Effector memory CD8-positive, alpha-beta T cell (primary cell): ENCODE data around the gene SLC5A1.

ENCODE experiments used
- ATAC-seq: fragments of 150-1000 bp; cut with Tn5 transposase; replicated peaks from 2 replicates; pipeline ENCODE4 v1.10.0; 2021; ENCODE audit warnings: mild to moderate bottlenecking, moderate library complexity
- DNase-seq, 3 experiments: peaks; one replicate each; pipeline ENCODE4 v3.0.0; 2021
- H3K27ac Mint-ChIP-seq, 2 donors: one replicate each; pipeline ENCODE4 v1.8.0; 2022; ENCODE audit warnings: mild to moderate bottlenecking in 2 of 2, mixed read lengths in 2 of 2, moderate library complexity in 2 of 2
- H3K27me3 Mint-ChIP-seq, 2 donors: one replicate each; pipeline ENCODE4 v1.8.0; 2022; ENCODE audit warnings: mixed read lengths in 2 of 2
- H3K36me3 Mint-ChIP-seq: one replicate; pipeline ENCODE4 v1.8.0; 2022; ENCODE audit warnings: mild to moderate bottlenecking, moderate library complexity, mixed read lengths; ENCODE audit not compliant: insufficient read depth
- H3K4me1 Mint-ChIP-seq, 2 donors: one replicate each; pipeline ENCODE4 v1.8.0; 2022; ENCODE audit warnings: low read depth in 2 of 2, mixed read lengths in 2 of 2
- H3K4me3 Mint-ChIP-seq, 2 donors: one replicate each; pipeline ENCODE4 v1.8.0; 2022; ENCODE audit warnings: mild to moderate bottlenecking in 2 of 2, mixed read lengths in 2 of 2, moderate library complexity in 2 of 2
- H3K9me3 Mint-ChIP-seq, 2 donors: one replicate each; pipeline ENCODE4 v1.8.0; 2022; ENCODE audit warnings: mixed read lengths in 2 of 2

SLC5A1 gene

DNA sequence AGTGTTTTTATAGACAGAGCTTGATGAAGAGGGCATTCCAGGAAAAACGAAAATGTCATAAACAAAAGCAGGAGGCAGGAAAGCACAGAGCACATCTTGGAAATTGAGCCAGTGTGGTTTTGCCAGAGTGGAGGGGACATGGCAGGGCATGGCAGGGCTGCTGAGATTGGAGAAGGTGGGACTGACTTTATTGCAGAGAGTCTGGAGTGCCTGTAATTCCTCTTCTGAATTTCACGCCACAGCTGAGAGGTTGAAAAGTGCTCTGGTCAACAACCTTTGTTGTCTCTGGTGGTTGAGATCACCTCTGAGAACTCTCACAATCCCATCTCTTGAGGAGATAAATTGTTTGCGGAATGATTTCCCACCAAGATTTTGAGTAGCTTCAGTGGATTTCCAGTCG lies 16.4 kb downstream of the SLC5A1 start:
- peaks cover 28 to 53% of the 10 kb centered on the region in 2 donors for H3K27me3 Mint-ChIP-seq
- no peak for ATAC-seq
- H3K4me3 Mint-ChIP-seq: no peak overlapping the region
- no peaks in the 10 kb centered on the region for H3K36me3 Mint-ChIP-seq
- DNase-seq: no peak
- no peaks in the 10 kb centered on the region for H3K4me1 Mint-ChIP-seq
- H3K27ac Mint-ChIP-seq: no peak overlapping the region
- H3K9me3 Mint-ChIP-seq: peaks cover 0 to 2% of the 10 kb centered on the region in 2 donors

- H3K27me3 Mint-ChIP-seq: peaks cover 46 to 74% of the 10 kb centered on the region in 2 donors
These were observed 20.6 kb downstream of the SLC5A1 start for GRCh38 chr22:32063701-32064100.

DNA sequence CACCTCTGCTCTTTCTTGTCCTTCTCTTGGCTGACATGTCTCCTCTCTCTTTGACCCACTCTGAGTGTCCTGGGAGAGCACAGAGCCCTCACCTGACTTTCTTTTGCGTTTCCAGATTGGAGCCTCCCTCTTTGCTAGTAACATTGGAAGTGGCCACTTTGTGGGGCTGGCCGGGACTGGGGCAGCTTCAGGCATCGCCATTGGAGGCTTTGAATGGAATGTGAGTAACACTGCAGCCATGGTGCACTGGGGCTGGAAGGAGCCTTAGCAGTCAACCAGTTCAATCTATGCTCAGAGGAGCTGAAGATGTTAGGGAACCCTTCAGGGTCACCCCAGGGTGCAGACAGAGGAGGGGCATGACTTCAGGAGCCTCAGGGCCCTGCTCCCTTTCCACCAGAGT lies 23.8 kb downstream of the SLC5A1 start:
- no peak overlapping the region for H3K27ac Mint-ChIP-seq
- H3K4me1 Mint-ChIP-seq: no peaks in the 10 kb centered on the region
- peaks cover 40 to 56% of the 10 kb centered on the region in 2 donors for H3K27me3 Mint-ChIP-seq

More at GRCh38 chr22:32063701-32064100, 20.6 kb downstream of the SLC5A1 start:
- Mint-ChIP-seq H3K36me3 (no peaks in the 10 kb centered on the region), H3K9me3 (peaks cover 0 to 2% of the 10 kb centered on the region in 2 donors), H3K27ac (no peak overlapping the region), H3K4me1 (no peaks in the 10 kb centered on the region), H3K4me3 (no peak overlapping the region)
- DNase-seq: no peak
- no peak for ATAC-seq

GRCh38 chr22:32067613-32068012 lies 24.6 kb downstream of the SLC5A1 start:
- ATAC-seq: no peak
- H3K27me3 Mint-ChIP-seq: peaks cover 40 to 56% of the 10 kb centered on the region in 2 donors
- H3K4me3 Mint-ChIP-seq: no peak overlapping the region
- H3K36me3 Mint-ChIP-seq: no peaks in the 10 kb centered on the region
- no peak for DNase-seq
- H3K27ac Mint-ChIP-seq: no peak overlapping the region
- no peaks in the 10 kb centered on the region for H3K9me3 Mint-ChIP-seq
- no peaks in the 10 kb centered on the region for H3K4me1 Mint-ChIP-seq

More for the DNA sequence above, 23.8 kb downstream of the SLC5A1 start:
- ATAC-seq (no peak), DNase-seq (no peak)
- Mint-ChIP-seq H3K4me3 (no peak overlapping the region), H3K36me3 (no peaks in the 10 kb centered on the region), H3K9me3 (peaks cover 0 to 2% of the 10 kb centered on the region in 2 donors)

DNA sequence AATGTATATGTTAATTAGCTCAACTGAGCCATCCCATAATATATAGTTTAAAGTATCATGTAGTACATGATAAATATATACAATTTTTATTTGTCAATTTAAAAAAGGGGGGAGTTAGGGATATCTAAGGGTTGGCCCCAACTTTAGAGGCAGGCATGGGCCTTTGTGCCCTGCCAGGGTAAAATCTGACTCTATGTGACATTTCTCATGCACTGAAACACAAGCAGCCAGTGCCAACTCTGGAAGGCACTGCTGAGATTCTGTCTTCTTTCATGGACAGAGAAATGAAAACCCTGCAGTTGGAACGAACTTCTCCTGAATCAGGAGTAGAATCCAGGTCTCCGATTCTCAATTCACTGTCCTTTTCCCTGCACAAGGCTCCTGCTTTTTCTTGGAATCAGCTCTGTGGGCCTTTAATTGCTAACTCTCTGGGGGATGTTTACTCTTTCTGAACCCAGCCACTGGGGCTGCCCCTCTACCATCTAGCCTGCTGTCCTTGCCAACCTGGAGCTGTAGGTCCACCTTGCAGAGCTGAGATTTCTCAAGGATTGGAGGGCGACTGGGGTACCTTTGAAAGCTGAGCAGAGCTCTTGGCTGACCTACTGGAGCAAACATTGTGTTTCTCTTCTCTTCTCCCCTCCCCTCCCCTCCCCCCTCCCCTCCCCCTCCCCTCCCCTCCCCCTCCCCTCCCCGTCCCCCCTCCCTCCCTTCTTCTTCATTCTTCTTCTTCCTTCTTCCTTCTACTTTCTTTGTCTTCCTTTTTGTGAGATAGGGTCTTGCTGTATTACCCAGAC lies 26.7 kb downstream of the SLC5A1 start:
- no peak for ATAC-seq
- H3K36me3 Mint-ChIP-seq: no peaks in the 10 kb centered on the region
- H3K4me1 Mint-ChIP-seq: no peaks in the 10 kb centered on the region
- H3K27me3 Mint-ChIP-seq: peaks cover 57 to 58% of the 10 kb centered on the region in 2 donors
- no peaks in the 10 kb centered on the region for H3K9me3 Mint-ChIP-seq
- DNase-seq: no peak
- H3K4me3 Mint-ChIP-seq: no peak overlapping the region
- no peak overlapping the region for H3K27ac Mint-ChIP-seq

- H3K4me3 Mint-ChIP-seq: no peak overlapping the region
- no peaks in the 10 kb centered on the region for H3K4me1 Mint-ChIP-seq
- H3K9me3 Mint-ChIP-seq: no peaks in the 10 kb centered on the region
- H3K27me3 Mint-ChIP-seq: peaks cover 55 to 59% of the 10 kb centered on the region in 2 donors
- DNase-seq (no peak), ATAC-seq (no peak)
- H3K36me3 Mint-ChIP-seq: no peaks in the 10 kb centered on the region
- no peak overlapping the region for H3K27ac Mint-ChIP-seq
These were observed 30.2 kb downstream of the SLC5A1 start for GRCh38 chr22:32073262-32073661.

- no peaks in the 10 kb centered on the region for H3K36me3 Mint-ChIP-seq
- no peaks in the 10 kb centered on the region for H3K9me3 Mint-ChIP-seq
- H3K27ac Mint-ChIP-seq: no peak overlapping the region
- no peaks in the 10 kb centered on the region for H3K4me1 Mint-ChIP-seq
- H3K27me3 Mint-ChIP-seq: peaks cover 51 to 53% of the 10 kb centered on the region in 2 donors
- DNase-seq: no peak
- ATAC-seq: no peak
- no peak overlapping the region for H3K4me3 Mint-ChIP-seq
These were observed 30.8 kb downstream of the SLC5A1 start for GRCh38 chr22:32073823-32074380.

DNA sequence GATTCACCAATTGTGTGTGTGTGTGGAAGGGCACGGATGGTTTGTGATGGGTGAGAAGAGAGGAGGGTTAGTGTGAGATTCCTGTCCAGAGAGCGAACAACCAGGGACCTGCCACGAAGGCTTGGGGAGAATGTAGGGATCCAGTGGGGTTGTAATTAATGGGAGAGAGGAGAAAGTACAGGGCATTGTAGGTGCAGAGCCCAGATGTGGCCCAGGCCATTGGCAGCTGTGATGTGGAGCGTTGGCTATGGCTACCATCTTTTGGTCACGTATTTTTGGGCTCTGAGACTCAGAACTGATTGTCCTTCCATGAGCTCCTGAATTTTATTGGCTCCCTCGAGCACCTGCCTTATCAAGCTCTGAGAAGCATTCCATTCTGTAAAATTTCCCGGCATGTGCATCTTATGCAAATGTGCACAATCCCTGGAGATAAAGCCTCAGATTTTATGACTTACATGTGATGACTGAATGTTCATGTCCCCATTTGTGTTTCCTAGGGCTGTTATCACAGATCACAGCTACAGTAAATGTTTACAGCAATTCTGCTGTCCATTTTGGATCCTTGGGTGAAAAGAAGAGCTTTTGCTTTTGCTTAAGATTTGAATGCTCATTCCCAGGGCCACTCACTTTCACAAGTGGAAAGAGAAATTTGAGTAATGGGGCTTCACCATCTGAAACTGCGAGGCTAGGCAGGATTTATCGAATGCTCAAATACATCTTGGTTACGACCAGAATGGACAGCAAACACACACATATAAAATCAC lies 33.1 kb downstream of the SLC5A1 start:
- Mint-ChIP-seq H3K36me3 (no peaks in the 10 kb centered on the region), H3K27me3 (peaks cover 42 to 50% of the 10 kb centered on the region in 2 donors), H3K27ac (no peak overlapping the region), H3K9me3 (no peaks in the 10 kb centered on the region), H3K4me3 (no peak overlapping the region), H3K4me1 (no peaks in the 10 kb centered on the region)
- DNase-seq (no peak), ATAC-seq (no peak)

DNA sequence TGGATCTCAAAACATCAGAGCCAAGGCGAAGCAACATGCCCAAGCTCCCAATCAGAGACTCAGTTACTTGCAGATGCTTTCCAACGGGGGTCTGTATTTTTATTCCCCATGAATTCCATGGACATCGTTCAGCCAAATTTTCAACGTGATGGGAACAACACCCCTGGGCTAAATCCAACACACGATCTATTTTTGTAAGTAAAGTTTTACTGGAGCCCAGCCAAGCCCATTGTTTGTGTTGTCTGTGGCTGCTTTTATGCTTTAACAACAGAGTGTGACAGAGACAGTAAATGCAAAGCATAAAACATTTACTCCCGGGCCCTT lies 33.7 kb downstream of the SLC5A1 start:
- H3K27me3 Mint-ChIP-seq: peaks cover 38 to 48% of the 10 kb centered on the region in 2 donors
- ATAC-seq: no peak
- H3K36me3 Mint-ChIP-seq: no peaks in the 10 kb centered on the region

DNA sequence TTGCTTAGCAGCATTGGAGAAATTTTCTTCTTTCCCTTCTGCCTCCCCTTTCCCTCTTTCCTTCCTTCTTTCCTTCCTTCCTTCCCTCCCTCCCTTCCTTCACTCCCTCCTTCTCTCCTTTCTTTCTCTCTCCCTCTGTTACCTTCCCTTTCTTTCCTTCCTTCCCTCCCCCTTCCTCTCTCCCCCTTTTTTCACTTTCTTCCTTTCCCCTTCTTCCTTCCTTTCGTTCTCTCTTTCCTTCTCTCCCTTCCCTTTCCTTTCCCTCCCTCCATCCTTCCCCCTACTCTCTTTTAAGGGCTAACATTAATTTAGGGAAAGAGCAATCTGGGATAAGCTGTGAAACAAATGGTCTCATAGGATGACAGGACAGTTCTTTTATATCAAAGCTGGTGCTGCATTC lies 34.1 kb downstream of the SLC5A1 start:
- Mint-ChIP-seq H3K36me3 (peaks cover 3% of the 10 kb centered on the region), H3K4me3 (no peak overlapping the region), H3K27ac (no peak overlapping the region), H3K27me3 (peaks cover 34 to 48% of the 10 kb centered on the region in 2 donors), H3K9me3 (no peaks in the 10 kb centered on the region), H3K4me1 (no peaks in the 10 kb centered on the region)
- no peak for ATAC-seq
- no peak for DNase-seq

More for the DNA sequence above, 33.7 kb downstream of the SLC5A1 start:
- Mint-ChIP-seq H3K27ac (no peak overlapping the region), H3K4me1 (no peaks in the 10 kb centered on the region), H3K4me3 (no peak overlapping the region), H3K9me3 (no peaks in the 10 kb centered on the region)
- no peak for DNase-seq

DNA sequence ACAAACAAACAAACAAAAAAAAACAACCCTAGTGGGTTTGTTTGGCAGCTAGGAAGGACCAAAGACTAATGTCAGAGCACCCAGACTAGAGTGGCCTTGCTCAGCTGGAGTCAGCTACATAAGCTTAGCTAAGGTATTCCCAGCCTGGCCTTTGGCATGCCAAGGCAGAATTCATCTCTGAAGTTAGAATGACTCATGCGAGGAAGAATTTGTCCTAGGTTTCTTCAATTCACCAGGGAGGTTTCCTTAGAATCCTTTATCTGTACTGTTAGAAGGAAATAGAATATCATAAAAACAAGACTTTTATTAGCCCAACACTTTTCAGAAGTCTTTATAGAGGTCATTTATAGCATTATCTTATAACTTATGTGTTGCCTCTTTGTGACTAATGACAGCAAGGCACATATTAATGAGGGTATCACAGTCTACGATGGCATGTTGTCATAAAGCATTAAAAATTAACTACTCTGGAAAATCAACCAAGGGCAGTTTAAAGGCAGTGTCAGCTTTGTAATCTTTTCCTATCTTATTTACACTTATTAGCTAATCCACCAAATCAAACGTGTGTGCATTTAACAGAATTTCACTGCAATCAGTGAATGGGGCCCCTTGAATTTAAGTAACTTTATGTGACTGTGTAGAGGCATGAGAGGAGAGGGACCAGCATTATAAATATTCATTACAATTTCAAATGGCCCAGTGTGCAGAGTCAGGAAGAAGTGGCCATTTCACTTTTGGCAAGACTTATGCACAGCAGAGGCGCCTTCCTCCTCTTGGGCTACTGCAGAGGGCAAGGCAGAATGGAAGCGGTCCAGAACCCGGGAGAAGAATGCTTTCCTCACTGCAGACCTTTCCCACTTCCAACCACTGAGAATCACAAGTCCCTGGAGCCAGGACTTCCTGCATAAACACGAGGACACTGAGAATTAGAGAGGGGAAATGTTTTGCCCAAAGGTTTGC lies 36.3 kb downstream of the SLC5A1 start:
- H3K27me3 Mint-ChIP-seq: peaks cover 16 to 30% of the 10 kb centered on the region in 2 donors
- peaks cover 3% of the 10 kb centered on the region for H3K36me3 Mint-ChIP-seq
- no peaks in the 10 kb centered on the region for H3K4me1 Mint-ChIP-seq
- ATAC-seq: no peak
- no peak overlapping the region for H3K27ac Mint-ChIP-seq
- H3K9me3 Mint-ChIP-seq: no peaks in the 10 kb centered on the region
- no peak overlapping the region for H3K4me3 Mint-ChIP-seq
- DNase-seq: no peak

GRCh38 chr22:32080904-32081303 lies 37.8 kb downstream of the SLC5A1 start:
- DNase-seq (peak in 2 of 3 experiments; percentile 4 to 7), ATAC-seq (peak; percentile 46)
- no peaks in the 10 kb centered on the region for H3K9me3 Mint-ChIP-seq

GRCh38 chr22:32082331-32082730 lies 39.3 kb downstream of the SLC5A1 start:
- H3K27ac Mint-ChIP-seq: no peak overlapping the region

More at GRCh38 chr22:32080904-32081303, 37.8 kb downstream of the SLC5A1 start:
- Mint-ChIP-seq H3K4me1 (no peaks in the 10 kb centered on the region), H3K27me3 (peaks cover 3 to 24% of the 10 kb centered on the region in 2 donors), H3K27ac (no peak overlapping the region), H3K4me3 (no peak overlapping the region), H3K36me3 (peaks cover 3% of the 10 kb centered on the region)

More at GRCh38 chr22:32082331-32082730, 39.3 kb downstream of the SLC5A1 start:
- Mint-ChIP-seq H3K4me1 (no peaks in the 10 kb centered on the region), H3K4me3 (no peak overlapping the region), H3K36me3 (peaks cover 3% of the 10 kb centered on the region), H3K9me3 (no peaks in the 10 kb centered on the region), H3K27me3 (peaks cover 14 to 34% of the 10 kb centered on the region in 2 donors)
- ATAC-seq (no peak), DNase-seq (no peak)
